Stimulated activated naive CD8-positive, alpha-beta T cell treated with anti-CD3 and anti-CD28 coated beads, Interleukin-15, amount 100 ng/mL, for 72 hours (primary cell): Measurements from ENCODE around the gene GUCA1C.
A peak's percentile ranks its signal among the peaks of the same experiment; 100 is the strongest.

ENCODE experiments used
- ATAC-seq: fragments of 150-1000 bp; cut with Tn5 transposase; 2 replicates; pipeline ENCODE4 v1.10.0; 2021; ENCODE audit warnings: mild to moderate bottlenecking, moderate library complexity
- DNase-seq, 2 donors: peaks; one replicate each; pipeline ENCODE4 v3.0.0; 2021 to 2022
- H3K27ac Mint-ChIP-seq, 2 donors: one replicate each; pipeline ENCODE4 v1.8.0; 2022; ENCODE audit warnings: mild to moderate bottlenecking in 2 of 2, mixed read lengths in 2 of 2, moderate library complexity in 2 of 2
- H3K27me3 Mint-ChIP-seq: one replicate; pipeline ENCODE4 v1.8.0; 2022; ENCODE audit warnings: mixed read lengths
- H3K4me1 Mint-ChIP-seq: one replicate; pipeline ENCODE4 v1.8.0; 2022; ENCODE audit warnings: mild to moderate bottlenecking, mixed read lengths
- H3K4me3 Mint-ChIP-seq, 2 donors: one replicate each; pipeline ENCODE4 v1.8.0; 2022; ENCODE audit warnings: mild to moderate bottlenecking in 2 of 2, mixed read lengths in 2 of 2, moderate library complexity in 1 of 2
- H3K9me3 Mint-ChIP-seq, 2 donors: one replicate each; pipeline ENCODE4 v1.8.0; 2022; ENCODE audit warnings: mixed read lengths in 2 of 2

GUCA1C gene

DNA sequence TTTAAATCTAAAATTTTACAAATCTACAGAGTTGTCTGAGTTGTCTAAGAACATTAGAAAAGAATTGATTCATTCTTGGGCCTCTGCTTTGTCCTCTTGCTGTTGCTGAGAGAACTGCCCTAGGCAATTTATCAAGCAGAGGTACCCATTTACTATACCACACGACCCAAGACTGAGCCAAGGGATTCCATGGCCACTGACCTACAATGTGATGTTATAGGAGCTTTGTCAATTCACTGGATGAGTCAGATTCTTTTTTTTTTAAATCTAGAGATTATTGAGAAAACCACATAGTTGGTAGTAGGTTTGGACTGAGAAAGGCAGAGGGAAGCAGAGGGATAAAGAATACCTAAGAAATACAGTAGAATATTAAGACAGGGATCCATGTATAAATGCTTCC is 75.8 kb downstream of the GUCA1C start:
- no peak overlapping the region for H3K27ac Mint-ChIP-seq
- DNase-seq (no peak), ATAC-seq (peak; percentile 59)
- no peak overlapping the region for H3K4me3 Mint-ChIP-seq
- no peaks in the 10 kb centered on the region for H3K27me3 Mint-ChIP-seq
- peaks cover 9% of the 10 kb centered on the region for H3K4me1 Mint-ChIP-seq
- H3K9me3 Mint-ChIP-seq: peaks cover 0 to 14% of the 10 kb centered on the region in 2 donors

DNA sequence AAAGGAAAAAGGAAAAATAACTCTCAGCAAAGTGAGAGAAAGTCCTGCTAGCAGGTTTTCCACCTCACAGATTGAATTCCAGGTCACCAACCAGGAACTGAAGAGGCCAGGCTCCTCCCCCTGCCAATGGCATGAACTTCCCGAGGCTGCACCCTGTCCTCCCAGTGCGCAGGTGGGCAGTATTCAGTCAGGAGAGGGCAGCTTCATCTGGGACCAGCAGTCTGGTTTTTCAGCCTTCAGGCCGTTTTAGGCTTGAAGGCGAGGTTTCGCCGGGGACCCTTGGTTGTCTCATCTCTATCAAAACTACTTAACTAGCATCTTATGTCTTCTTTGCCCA is 89.9 kb downstream of the GUCA1C start:
- DNase-seq: no peak
- no peak for ATAC-seq
- peaks cover 5 to 7% of the 10 kb centered on the region in 2 donors for H3K9me3 Mint-ChIP-seq
- H3K27me3 Mint-ChIP-seq: no peaks in the 10 kb centered on the region
- H3K4me3 Mint-ChIP-seq: peak overlapping the region; percentile 1 to 61
- peak overlapping the region; percentile 74 to 98 for H3K27ac Mint-ChIP-seq
- H3K4me1 Mint-ChIP-seq: peaks cover 31% of the 10 kb centered on the region

DNA sequence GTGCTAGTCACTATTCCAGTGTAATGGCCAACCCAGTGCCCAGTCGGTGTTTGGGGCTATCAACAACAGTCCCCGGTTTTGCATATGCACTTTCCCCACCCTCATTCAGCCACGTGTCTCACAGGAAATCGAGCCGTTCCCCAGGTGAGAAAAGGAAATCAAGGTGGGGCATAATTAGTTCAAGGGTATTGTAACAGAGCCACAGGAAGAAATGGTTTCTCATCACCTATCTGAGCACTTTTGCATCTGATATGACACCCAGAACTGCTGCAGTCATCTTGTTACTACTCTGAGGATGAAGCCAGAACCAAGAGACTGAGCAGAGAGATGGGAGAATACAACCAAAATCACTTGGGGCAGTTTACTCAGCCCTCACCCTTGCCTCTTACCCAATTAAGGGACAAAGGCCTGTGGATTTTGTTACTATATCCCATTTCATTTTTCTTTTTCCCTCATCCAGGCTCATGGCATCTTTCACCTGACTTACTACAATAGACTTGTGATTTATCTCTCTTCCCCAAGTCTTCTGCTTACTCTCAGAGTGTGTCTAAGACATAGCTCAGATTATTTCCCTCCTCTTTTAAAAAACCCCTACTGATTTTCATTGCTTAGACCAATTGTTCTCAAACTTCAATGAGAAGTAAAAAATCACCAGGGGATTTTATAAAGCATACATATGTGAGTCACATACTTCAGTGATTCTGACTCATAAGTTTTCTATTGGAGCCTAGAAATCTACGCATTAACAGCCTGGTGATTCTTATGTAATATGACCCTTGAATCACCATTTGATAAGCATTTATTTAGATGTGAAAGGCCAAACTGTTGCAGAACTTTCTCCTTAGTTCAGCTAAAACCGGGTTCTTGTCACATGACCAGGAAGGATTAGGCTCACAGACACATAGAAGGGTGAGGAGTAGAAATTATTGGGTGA is 90.5 kb downstream of the GUCA1C start:
- Mint-ChIP-seq H3K4me1 (peaks cover 31% of the 10 kb centered on the region), H3K27ac (peak overlapping the region; percentile 74 to 98), H3K27me3 (no peaks in the 10 kb centered on the region), H3K4me3 (peak overlapping the region; percentile 61 to 80), H3K9me3 (peaks cover 5 to 7% of the 10 kb centered on the region in 2 donors)
- DNase-seq (peak; percentile 39 to 42), ATAC-seq (peak; percentile 91)

DNA sequence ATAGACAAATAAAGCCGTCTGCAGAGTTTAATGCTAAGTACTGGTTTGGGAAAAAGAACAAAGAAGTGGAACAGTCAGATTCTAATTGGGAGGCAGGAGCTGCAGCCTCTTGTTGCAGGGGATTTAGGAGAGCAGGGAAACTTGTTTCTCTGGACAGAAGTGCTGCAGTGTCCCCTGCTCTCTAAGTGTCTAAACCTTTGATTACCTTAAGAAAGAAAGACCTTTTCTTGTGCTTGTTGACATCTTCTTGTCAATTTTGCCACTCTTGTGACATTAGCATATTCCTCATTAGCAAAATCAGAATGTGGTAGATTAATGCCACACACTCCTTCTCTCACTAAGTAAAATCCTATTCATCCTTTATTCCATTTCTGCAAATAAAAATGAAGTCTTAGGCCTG is 92.3 kb downstream of the GUCA1C start:
- Mint-ChIP-seq H3K9me3 (peaks cover 5 to 7% of the 10 kb centered on the region in 2 donors), H3K27me3 (no peaks in the 10 kb centered on the region), H3K4me3 (no peak overlapping the region), H3K4me1 (peaks cover 31% of the 10 kb centered on the region), H3K27ac (no peak overlapping the region)
- ATAC-seq (no peak), DNase-seq (no peak)
